ENCODE results near the gene LRP2.
"Not testable (repeated sequence)": the region's sequence is repeated elsewhere in the genome, so short reads cannot be mapped to it uniquely, and the experiment has no call there.

Gene LRP2

GRCh38 chr2:169362118-169362893 is at the start of gene LRP2:
Gene LRP2 (minus strand): TSS chr2:169362534. CDS start chr2:169362399, 135 bp downstream.
- DNase-seq (ENCODE audit: low spot score), result no peak

GRCh38 chr2:169406891-169407290 is 44.6 kb upstream of the LRP2 start:
- DNase-seq (ENCODE audit: low spot score), result no peak

- not testable (repeated sequence) for DNase-seq (ENCODE audit: low spot score)
Measured at GRCh38 chr2:169399491-169399890, 37.2 kb upstream of the LRP2 start.

- no peak for DNase-seq (ENCODE audit: low spot score)
Measured at GRCh38 chr2:169397697-169398096, 35.4 kb upstream of the LRP2 start.

GRCh38 chr2:169395821-169396374 is 33.6 kb upstream of the LRP2 start:
- DNase-seq (ENCODE audit: low spot score), result no peak

- DNase-seq (ENCODE audit: low spot score), result no peak
Measured at GRCh38 chr2:169393068-169393590, 30.8 kb upstream of the LRP2 start.

GRCh38 chr2:169391236-169391635 is 28.9 kb upstream of the LRP2 start:
- DNase-seq (ENCODE audit: low spot score), result no peak

- no peak for DNase-seq (ENCODE audit: low spot score)
Measured at GRCh38 chr2:169388161-169388560, 25.8 kb upstream of the LRP2 start.

- no peak for DNase-seq (ENCODE audit: low spot score)
Measured at GRCh38 chr2:169386722-169387121, 24.4 kb upstream of the LRP2 start.

GRCh38 chr2:169384816-169385215 is 22.5 kb upstream of the LRP2 start:
- DNase-seq (ENCODE audit: low spot score), result no peak

- no peak for DNase-seq (ENCODE audit: low spot score)
Measured at GRCh38 chr2:169372561-169372960, 10.2 kb upstream of the LRP2 start.

GRCh38 chr2:169366066-169366465 is 3.7 kb upstream of the LRP2 start:
- DNase-seq (ENCODE audit: low spot score), result no peak

GRCh38 chr2:169365029-169365480 is 2.7 kb upstream of the LRP2 start:
- no peak for DNase-seq (ENCODE audit: low spot score)

GRCh38 chr2:169363560-169364150 is 1.3 kb upstream of the LRP2 start:
- DNase-seq (ENCODE audit: low spot score), result no peak

- DNase-seq (ENCODE audit: low spot score), result no peak
Measured at GRCh38 chr2:169362894-169363559, 693 bp upstream of the LRP2 start.

- DNase-seq (ENCODE audit: low spot score), result no peak
Measured at GRCh38 chr2:169361706-169362117, 622 bp downstream of the LRP2 start.

- no peak for DNase-seq (ENCODE audit: low spot score)
Measured at GRCh38 chr2:169360984-169361705, 1.2 kb downstream of the LRP2 start.

- no peak for DNase-seq (ENCODE audit: low spot score)
Measured at GRCh38 chr2:169358016-169358415, 4.3 kb downstream of the LRP2 start.

- no peak for DNase-seq (ENCODE audit: low spot score)
Measured at GRCh38 chr2:169354244-169354643, 8.1 kb downstream of the LRP2 start.

GRCh38 chr2:169351725-169352124 is 10.6 kb downstream of the LRP2 start:
- no peak for DNase-seq (ENCODE audit: low spot score)

- DNase-seq (ENCODE audit: low spot score), result no peak
Measured at GRCh38 chr2:169349535-169349934, 12.8 kb downstream of the LRP2 start.

Data from kidney capillary endothelial cell (primary cell).